WTC11 (cell line): ENCODE measurements around the gene AIFM1.

Source experiments
- CBFB ChIP-seq: sonication (generic); formaldehyde crosslinking; IDR thresholded peaks from 2 replicates; pipeline ENCODE4 v1.8.1; 2022; ENCODE audit warnings: mild to moderate bottlenecking, low read depth, missing genetic modification reagents
- CREB1 ChIP-seq: sonication (generic); formaldehyde crosslinking; IDR thresholded peaks from 2 replicates; pipeline ENCODE4 v1.8.0; 2023; ENCODE audit warnings: mild to moderate bottlenecking, missing genetic modification reagents
- ETV6 ChIP-seq: sonication (generic); formaldehyde crosslinking; IDR thresholded peaks from 2 replicates; pipeline ENCODE4 v1.8.1; 2022; ENCODE audit warnings: mild to moderate bottlenecking, missing genetic modification reagents
- GTF2I ChIP-seq: fragments of 250-450 bp; sonication (Bioruptor Pico); conservative IDR thresholded peaks from 2 replicates; pipeline ENCODE4 v1.4.0; 2021; ENCODE audit warnings: mild to moderate bottlenecking
- NR2C2 ChIP-seq: sonication (generic); formaldehyde crosslinking; IDR thresholded peaks from 2 replicates; pipeline ENCODE4 v1.8.0; 2022; ENCODE audit warnings: mild to moderate bottlenecking, missing genetic modification reagents
- TCF7 ChIP-seq: sonication (generic); formaldehyde crosslinking; IDR thresholded peaks from 2 replicates; pipeline ENCODE4 v1.8.0; 2022; ENCODE audit warnings: mild to moderate bottlenecking, low read depth, missing genetic modification reagents, moderate library complexity
- ZNF317 ChIP-seq: sonication (generic); formaldehyde crosslinking; IDR thresholded peaks from 2 replicates; pipeline ENCODE4 v1.8.1; 2023; ENCODE audit warnings: low read depth, mild to moderate bottlenecking, moderate library complexity, missing genetic modification reagents, borderline replicate concordance
- TF ChIP-seq, protein P1 (sequence below): sonication (generic); formaldehyde crosslinking; conservative IDR thresholded peaks from 2 replicates; pipeline ENCODE4 v1.8.1; 2022; ENCODE audit warnings: mild to moderate bottlenecking, missing genetic modification reagents
- TF ChIP-seq, protein P2 (sequence below): fragments of 200-600 bp; IDR thresholded peaks from 2 replicates; pipeline ENCODE4 v1.8.0; 2022; ENCODE audit warnings: antibody characterized with exemption
- TF ChIP-seq, protein P3 (sequence below): sonication (generic); formaldehyde crosslinking; IDR thresholded peaks from 2 replicates; pipeline ENCODE4 v1.8.1; 2023; ENCODE audit warnings: mild to moderate bottlenecking, missing genetic modification reagents, moderate library complexity
- TF ChIP-seq, protein P4 (sequence below): sonication (generic); formaldehyde crosslinking; IDR thresholded peaks from 2 replicates; pipeline ENCODE4 v1.8.0; 2023; ENCODE audit warnings: missing genetic modification reagents
- TF ChIP-seq, protein P5 (sequence below): sonication (generic); formaldehyde crosslinking; IDR thresholded peaks from 2 replicates; pipeline ENCODE4 v1.8.0; 2022; ENCODE audit warnings: missing genetic modification reagents

DNA sequence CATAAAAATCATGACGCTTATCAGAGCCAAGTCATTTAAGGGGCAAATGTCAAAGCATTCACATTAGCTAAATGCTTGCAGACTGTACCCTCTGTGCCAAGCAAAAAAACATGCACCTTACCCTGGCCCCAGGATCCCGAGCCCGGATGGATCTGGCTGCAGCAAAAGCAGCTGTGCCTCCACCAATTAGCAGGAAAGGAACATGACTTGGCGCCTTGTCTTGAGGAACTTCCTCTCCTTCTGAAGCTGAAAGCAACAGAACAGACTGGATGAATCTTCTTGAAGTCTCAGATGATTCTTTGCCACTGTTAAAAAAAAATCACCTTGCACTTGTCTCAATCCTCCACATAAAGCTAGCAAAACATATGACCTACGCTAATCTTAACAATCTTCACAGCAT, 18.0 kb downstream of the AIFM1 start:
- TF ChIP-seq, protein P1, sequence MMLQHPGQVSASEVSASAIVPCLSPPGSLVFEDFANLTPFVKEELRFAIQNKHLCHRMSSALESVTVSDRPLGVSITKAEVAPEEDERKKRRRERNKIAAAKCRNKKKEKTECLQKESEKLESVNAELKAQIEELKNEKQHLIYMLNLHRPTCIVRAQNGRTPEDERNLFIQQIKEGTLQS (CRISPR knock-in tag) = no peak
- TF ChIP-seq, protein P2, sequence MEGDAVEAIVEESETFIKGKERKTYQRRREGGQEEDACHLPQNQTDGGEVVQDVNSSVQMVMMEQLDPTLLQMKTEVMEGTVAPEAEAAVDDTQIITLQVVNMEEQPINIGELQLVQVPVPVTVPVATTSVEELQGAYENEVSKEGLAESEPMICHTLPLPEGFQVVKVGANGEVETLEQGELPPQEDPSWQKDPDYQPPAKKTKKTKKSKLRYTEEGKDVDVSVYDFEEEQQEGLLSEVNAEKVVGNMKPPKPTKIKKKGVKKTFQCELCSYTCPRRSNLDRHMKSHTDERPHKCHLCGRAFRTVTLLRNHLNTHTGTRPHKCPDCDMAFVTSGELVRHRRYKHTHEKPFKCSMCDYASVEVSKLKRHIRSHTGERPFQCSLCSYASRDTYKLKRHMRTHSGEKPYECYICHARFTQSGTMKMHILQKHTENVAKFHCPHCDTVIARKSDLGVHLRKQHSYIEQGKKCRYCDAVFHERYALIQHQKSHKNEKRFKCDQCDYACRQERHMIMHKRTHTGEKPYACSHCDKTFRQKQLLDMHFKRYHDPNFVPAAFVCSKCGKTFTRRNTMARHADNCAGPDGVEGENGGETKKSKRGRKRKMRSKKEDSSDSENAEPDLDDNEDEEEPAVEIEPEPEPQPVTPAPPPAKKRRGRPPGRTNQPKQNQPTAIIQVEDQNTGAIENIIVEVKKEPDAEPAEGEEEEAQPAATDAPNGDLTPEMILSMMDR = no peak
- TF ChIP-seq ETV6 (CRISPR knock-in tag) = no peak
- no peak for TF ChIP-seq GTF2I (CRISPR knock-in tag)
- TF ChIP-seq, protein P3, sequence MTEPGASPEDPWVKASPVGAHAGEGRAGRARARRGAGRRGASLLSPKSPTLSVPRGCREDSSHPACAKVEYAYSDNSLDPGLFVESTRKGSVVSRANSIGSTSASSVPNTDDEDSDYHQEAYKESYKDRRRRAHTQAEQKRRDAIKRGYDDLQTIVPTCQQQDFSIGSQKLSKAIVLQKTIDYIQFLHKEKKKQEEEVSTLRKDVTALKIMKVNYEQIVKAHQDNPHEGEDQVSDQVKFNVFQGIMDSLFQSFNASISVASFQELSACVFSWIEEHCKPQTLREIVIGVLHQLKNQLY (CRISPR knock-in tag) = no peak
- TF ChIP-seq TCF7 (CRISPR knock-in tag) = no peak
- no peak for TF ChIP-seq ZNF317
- no peak for TF ChIP-seq CBFB (CRISPR knock-in tag)
- TF ChIP-seq CREB1 (CRISPR knock-in tag) = no peak
- TF ChIP-seq, protein P4, sequence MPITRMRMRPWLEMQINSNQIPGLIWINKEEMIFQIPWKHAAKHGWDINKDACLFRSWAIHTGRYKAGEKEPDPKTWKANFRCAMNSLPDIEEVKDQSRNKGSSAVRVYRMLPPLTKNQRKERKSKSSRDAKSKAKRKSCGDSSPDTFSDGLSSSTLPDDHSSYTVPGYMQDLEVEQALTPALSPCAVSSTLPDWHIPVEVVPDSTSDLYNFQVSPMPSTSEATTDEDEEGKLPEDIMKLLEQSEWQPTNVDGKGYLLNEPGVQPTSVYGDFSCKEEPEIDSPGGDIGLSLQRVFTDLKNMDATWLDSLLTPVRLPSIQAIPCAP (CRISPR knock-in tag) = no peak
- no peak for TF ChIP-seq NR2C2 (CRISPR knock-in tag)
- TF ChIP-seq, protein P5, sequence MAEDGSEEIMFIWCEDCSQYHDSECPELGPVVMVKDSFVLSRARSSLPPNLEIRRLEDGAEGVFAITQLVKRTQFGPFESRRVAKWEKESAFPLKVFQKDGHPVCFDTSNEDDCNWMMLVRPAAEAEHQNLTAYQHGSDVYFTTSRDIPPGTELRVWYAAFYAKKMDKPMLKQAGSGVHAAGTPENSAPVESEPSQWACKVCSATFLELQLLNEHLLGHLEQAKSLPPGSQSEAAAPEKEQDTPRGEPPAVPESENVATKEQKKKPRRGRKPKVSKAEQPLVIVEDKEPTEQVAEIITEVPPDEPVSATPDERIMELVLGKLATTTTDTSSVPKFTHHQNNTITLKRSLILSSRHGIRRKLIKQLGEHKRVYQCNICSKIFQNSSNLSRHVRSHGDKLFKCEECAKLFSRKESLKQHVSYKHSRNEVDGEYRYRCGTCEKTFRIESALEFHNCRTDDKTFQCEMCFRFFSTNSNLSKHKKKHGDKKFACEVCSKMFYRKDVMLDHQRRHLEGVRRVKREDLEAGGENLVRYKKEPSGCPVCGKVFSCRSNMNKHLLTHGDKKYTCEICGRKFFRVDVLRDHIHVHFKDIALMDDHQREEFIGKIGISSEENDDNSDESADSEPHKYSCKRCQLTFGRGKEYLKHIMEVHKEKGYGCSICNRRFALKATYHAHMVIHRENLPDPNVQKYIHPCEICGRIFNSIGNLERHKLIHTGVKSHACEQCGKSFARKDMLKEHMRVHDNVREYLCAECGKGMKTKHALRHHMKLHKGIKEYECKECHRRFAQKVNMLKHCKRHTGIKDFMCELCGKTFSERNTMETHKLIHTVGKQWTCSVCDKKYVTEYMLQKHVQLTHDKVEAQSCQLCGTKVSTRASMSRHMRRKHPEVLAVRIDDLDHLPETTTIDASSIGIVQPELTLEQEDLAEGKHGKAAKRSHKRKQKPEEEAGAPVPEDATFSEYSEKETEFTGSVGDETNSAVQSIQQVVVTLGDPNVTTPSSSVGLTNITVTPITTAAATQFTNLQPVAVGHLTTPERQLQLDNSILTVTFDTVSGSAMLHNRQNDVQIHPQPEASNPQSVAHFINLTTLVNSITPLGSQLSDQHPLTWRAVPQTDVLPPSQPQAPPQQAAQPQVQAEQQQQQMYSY (CRISPR knock-in tag) = no peak
